Muscle of leg (tissue), 11 donors: ENCODE results near the gene PRSS48. TPM values are rescaled to one million over a fixed set of nuclear protein-coding genes. Genes with fewer than 3 reads are reported as not detected.

Experiments
- DNase-seq: peaks from one replicate; pipeline ENCODE4 v3.0.0; 2013
- H3K27ac ChIP-seq: one replicate; pipeline ENCODE4 v1.5.1; 2013; ENCODE audit warnings: mild to moderate bottlenecking, low read length, control low read depth
- H3K27me3 ChIP-seq: one replicate; pipeline ENCODE4 v1.6.1; 2013; ENCODE audit warnings: low read length; ENCODE audit not compliant: control insufficient read depth, insufficient read depth
- H3K36me3 ChIP-seq: one replicate; pipeline ENCODE4 v1.6.1; 2013; ENCODE audit warnings: low read length; ENCODE audit not compliant: control insufficient read depth, insufficient read depth
- H3K4me1 ChIP-seq: one replicate; pipeline ENCODE4 v1.6.1; 2013; ENCODE audit warnings: low read length; ENCODE audit not compliant: control insufficient read depth, insufficient read depth
- H3K4me3 ChIP-seq: one replicate; pipeline ENCODE4 v1.5.1; 2013; ENCODE audit warnings: low read length, control low read depth
- H3K9me3 ChIP-seq: replicated peaks from 2 replicates; pipeline ENCODE4 v1.6.1; 2013; ENCODE audit warnings: low read depth, low read length; ENCODE audit not compliant: control insufficient read depth
- WGBS: methylation state at CpG from one replicate; pipeline ENCODE4 v1.1.5; 2013; ENCODE audit warnings: missing lambda C conversion rate; ENCODE audit not compliant: insufficient coverage; 5-methylcytosine and 5-hydroxymethylcytosine counted together
- polyA plus RNA-seq, 8 donors: library from polyadenylated mRNA; unstranded; fragments of 120-200 nt; gene quantifications; one replicate each; pipeline versions ENCODE4 v1.2.1 to v1.2.3, GENCODE V29; 2013; ENCODE audit warnings: inconsistent platforms in 1 of 8, low replicate concordance in 1 of 8; ENCODE audit not compliant: insufficient read length in 8 of 8, insufficient read depth in 1 of 8
- total RNA-seq: library from RNA; stranded (reverse); fragments of 120-200 nt; gene quantifications from one replicate; pipeline ENCODE4 v1.2.4, GENCODE V29; 2013

PRSS48 gene
- total and polyA plus RNA-seq, 9 donors, result 0.13 TPM; not detected in 8

- WGBS, result no CpG with 5 or more reads among the region's 2 CpGs
- H3K36me3 ChIP-seq, result no peaks in the 10 kb centered on the region
- no peak overlapping the region for H3K27ac ChIP-seq
- H3K4me1 ChIP-seq, result no peaks in the 10 kb centered on the region
- H3K9me3 ChIP-seq, result no peaks in the 10 kb centered on the region
- no peak for DNase-seq
- H3K27me3 ChIP-seq, result no peaks in the 10 kb centered on the region
- no peak overlapping the region for H3K4me3 ChIP-seq
Measured at GRCh38 chr4:151292038-151292437, 15.1 kb downstream of the PRSS48 start.

GRCh38 chr4:151294833-151295496 lies 18.0 kb downstream of the PRSS48 start:
- H3K36me3 ChIP-seq, result no peaks in the 10 kb centered on the region
- H3K4me1 ChIP-seq, result no peaks in the 10 kb centered on the region
- H3K4me3 ChIP-seq, result no peak overlapping the region
- no peaks in the 10 kb centered on the region for H3K9me3 ChIP-seq
- no peak overlapping the region for H3K27ac ChIP-seq
- DNase-seq, result no peak
- no peaks in the 10 kb centered on the region for H3K27me3 ChIP-seq
- WGBS, result 92% methylated on average over 5 of the region's 5 CpGs

- Histone ChIP-seq H3K4me3 (no peak overlapping the region), H3K4me1 (no peaks in the 10 kb centered on the region), H3K27ac (no peak overlapping the region), H3K36me3 (no peaks in the 10 kb centered on the region), H3K27me3 (no peaks in the 10 kb centered on the region), H3K9me3 (no peaks in the 10 kb centered on the region)
- no peak for DNase-seq
- WGBS, result no CpG with 5 or more reads among the region's 3 CpGs
Measured at GRCh38 chr4:151296227-151296626, 19.3 kb downstream of the PRSS48 start.

- Histone ChIP-seq H3K9me3 (no peaks in the 10 kb centered on the region), H3K4me1 (no peaks in the 10 kb centered on the region), H3K27me3 (no peaks in the 10 kb centered on the region), H3K36me3 (no peaks in the 10 kb centered on the region), H3K27ac (no peak overlapping the region), H3K4me3 (no peak overlapping the region)
- no peak for DNase-seq
Measured at GRCh38 chr4:151297170-151297569, 20.2 kb downstream of the PRSS48 start.

GRCh38 chr4:151302432-151302831 lies 25.5 kb downstream of the PRSS48 start:
- no peak for DNase-seq
- Histone ChIP-seq H3K4me1 (no peaks in the 10 kb centered on the region), H3K36me3 (no peaks in the 10 kb centered on the region), H3K27me3 (no peaks in the 10 kb centered on the region), H3K9me3 (peaks cover 4% of the 10 kb centered on the region), H3K4me3 (no peak overlapping the region), H3K27ac (no peak overlapping the region)
- 100% methylated on average over 2 of the region's 4 CpGs for WGBS

- Histone ChIP-seq H3K27ac (no peak overlapping the region), H3K4me3 (no peak overlapping the region), H3K9me3 (peaks cover 4% of the 10 kb centered on the region), H3K27me3 (no peaks in the 10 kb centered on the region), H3K36me3 (no peaks in the 10 kb centered on the region), H3K4me1 (no peaks in the 10 kb centered on the region)
- no peak for DNase-seq
Measured at GRCh38 chr4:151304226-151304625, 27.3 kb downstream of the PRSS48 start.

- peaks cover 4% of the 10 kb centered on the region for H3K9me3 ChIP-seq
- H3K27me3 ChIP-seq, result no peaks in the 10 kb centered on the region
- no peaks in the 10 kb centered on the region for H3K36me3 ChIP-seq
- H3K4me1 ChIP-seq, result no peaks in the 10 kb centered on the region
- no peak overlapping the region for H3K27ac ChIP-seq
- no peak for DNase-seq
- no peak overlapping the region for H3K4me3 ChIP-seq
Measured at GRCh38 chr4:151304755-151305154, 27.8 kb downstream of the PRSS48 start.

GRCh38 chr4:151310124-151310728 lies 33.3 kb downstream of the PRSS48 start:
- no peak overlapping the region for H3K4me3 ChIP-seq
- no peak for DNase-seq
- peaks cover under 1% of the 10 kb centered on the region for H3K9me3 ChIP-seq
- H3K27ac ChIP-seq, result no peak overlapping the region
- H3K27me3 ChIP-seq, result no peaks in the 10 kb centered on the region
- H3K36me3 ChIP-seq, result no peaks in the 10 kb centered on the region
- WGBS, result 100% methylated on average over 1 of the region's 5 CpGs
- H3K4me1 ChIP-seq, result no peaks in the 10 kb centered on the region

GRCh38 chr4:151313306-151314009 lies 36.5 kb downstream of the PRSS48 start:
- H3K9me3 ChIP-seq, result no peaks in the 10 kb centered on the region
- WGBS, result 91% methylated on average over 4 of the region's 6 CpGs

GRCh38 chr4:151314010-151314355 lies 37.0 kb downstream of the PRSS48 start:
- Histone ChIP-seq H3K27ac (no peak overlapping the region), H3K4me3 (no peak overlapping the region), H3K27me3 (no peaks in the 10 kb centered on the region), H3K9me3 (no peaks in the 10 kb centered on the region), H3K4me1 (no peaks in the 10 kb centered on the region), H3K36me3 (no peaks in the 10 kb centered on the region)
- 100% methylated on average over 1 of the region's 1 CpG for WGBS
- no peak for DNase-seq

More at GRCh38 chr4:151313306-151314009, 36.5 kb downstream of the PRSS48 start:
- DNase-seq, result no peak
- Histone ChIP-seq H3K4me3 (no peak overlapping the region), H3K27me3 (no peaks in the 10 kb centered on the region), H3K27ac (no peak overlapping the region), H3K4me1 (no peaks in the 10 kb centered on the region), H3K36me3 (no peaks in the 10 kb centered on the region)
